SK-N-SH (cell line): ENCODE measurements around the gene HSF5. TPM values are rescaled to one million over a fixed set of nuclear protein-coding genes. Genes with fewer than 3 reads are reported as not detected.

Experiments
- CTCF ChIA-PET: fragments of 300-600, 350-600 bp; formaldehyde crosslinking; extraction: SDS; loops from one replicate; lab custom pipeline; 2021; lab: Yijun Ruan, JAX
- POLR2A ChIA-PET: fragments of 350-600 bp; sonication (Branson Sonifier 250); formaldehyde crosslinking; extraction: SDS; loops from one replicate; lab custom pipeline; 2020; ENCODE audit warnings: antibody characterized with exemption, inconsistent platforms; lab: Yijun Ruan, JAX
- DNase-seq: peaks from one replicate; pipeline ENCODE4 v3.0.0; 2012
- H2AFZ ChIP-seq: fragments of 200-600 bp; sonication (generic); 2 replicates; pipeline ENCODE4 v1.8.1; 2016; ENCODE audit warnings: antibody characterized with exemption, mild to moderate bottlenecking, low read depth
- H3F3A ChIP-seq: fragments of 200-600 bp; sonication (generic); replicated peaks from 2 replicates; pipeline ENCODE3; 2016; ENCODE audit warnings: antibody characterized with exemption, mild to moderate bottlenecking; ENCODE audit not compliant: insufficient read depth
- H3K27ac ChIP-seq, 2 experiments: fragments of 200-500 bp in 1 of 2; fragments of 200-600 bp in 1 of 2; sonication (Bioruptor generic) in 1 of 2; sonication (generic), shearing (Covaris generic) in 1 of 2; 2 replicates each; pipeline versions ENCODE4 v1.5.1 to v1.6.1; 2014 to 2016; ENCODE audit warnings: low read depth in 2 of 2, inconsistent platforms in 1 of 2, low read length in 1 of 2, mild to moderate bottlenecking in 1 of 2, mixed read lengths in 1 of 2
- H3K27me3 ChIP-seq: fragments of 200-600 bp; sonication (generic), shearing (Covaris generic); 2 replicates; pipeline ENCODE4 v1.6.1; 2016; ENCODE audit warnings: mixed run types; ENCODE audit not compliant: insufficient read depth
- H3K36me3 ChIP-seq, 2 experiments: fragments of 200-500 bp in 1 of 2; fragments of 200-600 bp in 1 of 2; sonication (Bioruptor generic) in 1 of 2; sonication (generic) in 1 of 2; replicated peaks in 1 of 2; 2 replicates each; pipeline versions ENCODE3 to v1.5.1; 2014 to 2016; ENCODE audit warnings: low read length in 1 of 2, mild to moderate bottlenecking in 1 of 2; ENCODE audit not compliant: insufficient read depth in 2 of 2, control insufficient read depth in 1 of 2
- H3K4me1 ChIP-seq, 2 experiments: fragments of 200-500 bp in 1 of 2; fragments of 200-600 bp in 1 of 2; sonication (Bioruptor generic) in 1 of 2; sonication (generic), shearing (Covaris generic) in 1 of 2; 2 replicates each; pipeline versions ENCODE4 v1.5.1 to v1.6.1; 2014 to 2016; ENCODE audit warnings: low read depth in 1 of 2, low read length in 1 of 2, mixed run types in 1 of 2; ENCODE audit not compliant: insufficient read depth in 2 of 2, control insufficient read depth in 1 of 2
- H3K4me2 ChIP-seq: fragments of 200-600 bp; sonication (generic), shearing (Covaris generic); 2 replicates; pipeline ENCODE4 v1.6.1; 2017; ENCODE audit warnings: mixed run types
- H3K4me3 ChIP-seq, 2 experiments: fragments of 200-500 bp in 1 of 2; fragments of 200-600 bp in 1 of 2; sonication (Bioruptor generic) in 1 of 2; sonication (generic), shearing (Covaris generic) in 1 of 2; 2 replicates each; pipeline versions ENCODE4 v1.5.1 to v1.8.1; 2014 to 2016; ENCODE audit warnings: low read depth in 2 of 2, inconsistent platforms in 1 of 2, low read length in 1 of 2, mild to moderate bottlenecking in 1 of 2, mixed read lengths in 1 of 2, moderate library complexity in 1 of 2
- H3K79me2 ChIP-seq: fragments of 200-600 bp; sonication (generic); 2 replicates; pipeline ENCODE4 v1.8.1; 2017; ENCODE audit warnings: mild to moderate bottlenecking; ENCODE audit not compliant: insufficient read depth
- H3K9ac ChIP-seq: fragments of 200-600 bp; sonication (generic); 2 replicates; pipeline ENCODE4 v1.6.1; 2017; ENCODE audit warnings: mixed run types
- H3K9me2 ChIP-seq: fragments of 200-600 bp; sonication (generic); 2 replicates; pipeline ENCODE4 v1.6.1; 2017; ENCODE audit warnings: mixed run types
- H3K9me3 ChIP-seq: fragments of 200-600 bp; sonication (generic); 2 replicates; pipeline ENCODE4 v1.6.1; 2017; ENCODE audit warnings: mixed run types, mild to moderate bottlenecking, moderate library complexity
- H4K20me1 ChIP-seq: fragments of 200-600 bp; sonication (generic); 2 replicates; pipeline ENCODE4 v1.6.1; 2017; ENCODE audit warnings: mild to moderate bottlenecking, mixed run types; ENCODE audit not compliant: insufficient read depth
- CHD2 ChIP-seq: fragments of 150-350 bp; IDR thresholded peaks from 2 replicates; pipeline ENCODE4 v1.6.1; 2018; ENCODE audit warnings: low read length; ENCODE audit not compliant: partially characterized antibody
- ELF1 ChIP-seq: IDR thresholded peaks from 2 replicates; pipeline ENCODE4 v1.4.0; 2012
- EP300 ChIP-seq, 2 experiments: IDR thresholded peaks; 2 replicates each; pipeline versions ENCODE4 v1.4.0 to v1.6.1; 2012; ENCODE audit warnings: borderline replicate concordance in 1 of 2, low read depth in 1 of 2, low read length in 1 of 2
- GABPA ChIP-seq: IDR thresholded peaks from 2 replicates; pipeline ENCODE4 v1.4.0; 2012; ENCODE audit warnings: low read depth, mild to moderate bottlenecking
- GATA2 ChIP-seq: sonication (generic); formaldehyde crosslinking; IDR thresholded peaks from 2 replicates; pipeline ENCODE4 v1.5.0; 2020; ENCODE audit warnings: mild to moderate bottlenecking, missing genetic modification reagents
- MAX ChIP-seq: IDR thresholded peaks from 2 replicates; pipeline ENCODE4 v1.4.0; 2012; ENCODE audit warnings: low read depth
- MEF2A ChIP-seq: IDR thresholded peaks from 2 replicates; pipeline ENCODE4 v1.4.0; 2012; ENCODE audit warnings: low read depth, borderline replicate concordance
- NRF1 ChIP-seq: IDR thresholded peaks from 2 replicates; pipeline ENCODE4 v1.6.1; 2012; ENCODE audit warnings: low read depth, mild to moderate bottlenecking, low read length
- PBX3 ChIP-seq: IDR thresholded peaks from 2 replicates; pipeline ENCODE4; 2012
- RAD21 ChIP-seq: IDR thresholded peaks from 2 replicates; pipeline ENCODE4 v1.6.1; 2012; ENCODE audit warnings: mild to moderate bottlenecking, low read length
- REST ChIP-seq: IDR thresholded peaks from 2 replicates; pipeline ENCODE4 v1.6.1; 2012; ENCODE audit warnings: mild to moderate bottlenecking, low read depth, low read length, moderate library complexity
- RFX5 ChIP-seq: IDR thresholded peaks from 2 replicates; pipeline ENCODE4 v1.6.1; 2012; ENCODE audit warnings: mild to moderate bottlenecking, improper control_type of control experiment, low read length
- RXRA ChIP-seq: IDR thresholded peaks from 2 replicates; pipeline ENCODE4 v1.4.0; 2012; ENCODE audit warnings: low read depth, mild to moderate bottlenecking, borderline replicate concordance
- SMC3 ChIP-seq: IDR thresholded peaks from 2 replicates; pipeline ENCODE4 v1.6.1; 2012; ENCODE audit warnings: low read depth, low read length, improper control_type of control experiment
- TAF1 ChIP-seq: IDR thresholded peaks from 2 replicates; pipeline ENCODE4 v1.6.1; 2012; ENCODE audit warnings: low read depth, mild to moderate bottlenecking, low read length, moderate library complexity, borderline replicate concordance
- USF1 ChIP-seq: IDR thresholded peaks from 2 replicates; pipeline ENCODE4 v1.4.0; 2012; ENCODE audit warnings: low read depth, borderline replicate concordance
- ZBTB33 ChIP-seq: IDR thresholded peaks from 2 replicates; pipeline ENCODE4 v1.4.0; 2012; ENCODE audit warnings: low read depth, borderline replicate concordance
- WGBS: methylation state at CpG from one replicate; pipeline ENCODE4 v1.1.6; 2017; ENCODE audit warnings: low lambda C conversion rate; 5-methylcytosine and 5-hydroxymethylcytosine counted together
- polyA plus RNA-seq, 3 experiments: library from polyadenylated mRNA; depleted of rRNA; stranded (reverse); fragments of >200 nt; gene quantifications; 2 replicates each; pipeline ENCODE4 v1.2.3, GENCODE V29; 2012
- TF ChIP-seq, protein P1 (sequence below): fragments of 150-350 bp; IDR thresholded peaks from 2 replicates; pipeline ENCODE4 v1.6.1; 2016; ENCODE audit warnings: mild to moderate bottlenecking, low read depth, low read length
- TF ChIP-seq, protein P2 (sequence below): fragments of 200-600 bp; sonication (generic); IDR thresholded peaks from 2 replicates; pipeline ENCODE4 v1.6.1; 2017; ENCODE audit warnings: antibody characterized with exemption, mild to moderate bottlenecking, moderate library complexity

HSF5 gene
- polyA plus RNA-seq, 1 of the 3 experiments (the other 2 are of a cell fraction), result not detected

- 67% methylated on average over 3 of the region's 3 CpGs for WGBS
- no peak overlapping the region for H3K27ac ChIP-seq
- ChIA-PET CTCF (interaction anchor here (0.5 to 10.3 kb wide), 6 partner anchors 8 to 256 kb away, joined by 3 to 112 read pairs (median 8); a partner anchor contains a TSS), POLR2A (no interaction called here)
- no peaks in the 10 kb centered on the region for H3K79me2 ChIP-seq
- no peak for DNase-seq
- no peak overlapping the region for H2AFZ ChIP-seq
- no peaks in the 10 kb centered on the region for H3F3A ChIP-seq
- peaks cover 5 to 7% of the 10 kb centered on the region in 2 experiments; a peak in 2 of 4 replicates for H3K4me1 ChIP-seq
- H3K36me3 ChIP-seq, result no peaks in the 10 kb centered on the region
- no peak overlapping the region for H3K4me2 ChIP-seq
- H4K20me1 ChIP-seq, result no peaks in the 10 kb centered on the region
- H3K9me2 ChIP-seq, result no peaks in the 10 kb centered on the region
- H3K9ac ChIP-seq, result no peak overlapping the region
- TF ChIP-seq RFX5, result no peak
- TF ChIP-seq, protein P1, sequence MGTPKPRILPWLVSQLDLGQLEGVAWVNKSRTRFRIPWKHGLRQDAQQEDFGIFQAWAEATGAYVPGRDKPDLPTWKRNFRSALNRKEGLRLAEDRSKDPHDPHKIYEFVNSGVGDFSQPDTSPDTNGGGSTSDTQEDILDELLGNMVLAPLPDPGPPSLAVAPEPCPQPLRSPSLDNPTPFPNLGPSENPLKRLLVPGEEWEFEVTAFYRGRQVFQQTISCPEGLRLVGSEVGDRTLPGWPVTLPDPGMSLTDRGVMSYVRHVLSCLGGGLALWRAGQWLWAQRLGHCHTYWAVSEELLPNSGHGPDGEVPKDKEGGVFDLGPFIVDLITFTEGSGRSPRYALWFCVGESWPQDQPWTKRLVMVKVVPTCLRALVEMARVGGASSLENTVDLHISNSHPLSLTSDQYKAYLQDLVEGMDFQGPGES, result no peak
- TF ChIP-seq ZBTB33, result no peak
- TF ChIP-seq RAD21, result no peak
- TF ChIP-seq, protein P2, sequence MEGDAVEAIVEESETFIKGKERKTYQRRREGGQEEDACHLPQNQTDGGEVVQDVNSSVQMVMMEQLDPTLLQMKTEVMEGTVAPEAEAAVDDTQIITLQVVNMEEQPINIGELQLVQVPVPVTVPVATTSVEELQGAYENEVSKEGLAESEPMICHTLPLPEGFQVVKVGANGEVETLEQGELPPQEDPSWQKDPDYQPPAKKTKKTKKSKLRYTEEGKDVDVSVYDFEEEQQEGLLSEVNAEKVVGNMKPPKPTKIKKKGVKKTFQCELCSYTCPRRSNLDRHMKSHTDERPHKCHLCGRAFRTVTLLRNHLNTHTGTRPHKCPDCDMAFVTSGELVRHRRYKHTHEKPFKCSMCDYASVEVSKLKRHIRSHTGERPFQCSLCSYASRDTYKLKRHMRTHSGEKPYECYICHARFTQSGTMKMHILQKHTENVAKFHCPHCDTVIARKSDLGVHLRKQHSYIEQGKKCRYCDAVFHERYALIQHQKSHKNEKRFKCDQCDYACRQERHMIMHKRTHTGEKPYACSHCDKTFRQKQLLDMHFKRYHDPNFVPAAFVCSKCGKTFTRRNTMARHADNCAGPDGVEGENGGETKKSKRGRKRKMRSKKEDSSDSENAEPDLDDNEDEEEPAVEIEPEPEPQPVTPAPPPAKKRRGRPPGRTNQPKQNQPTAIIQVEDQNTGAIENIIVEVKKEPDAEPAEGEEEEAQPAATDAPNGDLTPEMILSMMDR, result no peak
- TF ChIP-seq RXRA, result no peak
- no peak for TF ChIP-seq CHD2
- TF ChIP-seq PBX3, result no peak
- no peak for TF ChIP-seq NRF1
- no peak for TF ChIP-seq ELF1
- TF ChIP-seq REST, result no peak
- TF ChIP-seq GATA2 (CRISPR knock-in tag), result no peak
- no peak for TF ChIP-seq EP300 (IDR thresholded peaks at IDR 0.05; ENCODE audit: borderline replicate concordance in 1 of 2, low read depth in 1 of 2, low read length in 1 of 2)
- TF ChIP-seq MAX, result no peak
- no peak for TF ChIP-seq MEF2A
- no peak for TF ChIP-seq GABPA
- TF ChIP-seq TAF1, result no peak
- no peak for TF ChIP-seq SMC3
- no peak for TF ChIP-seq USF1
- H3K27me3 ChIP-seq, result peaks cover 6% of the 10 kb centered on the region; the same call in 1 of the 2 replicates
- no peak overlapping the region for H3K4me3 ChIP-seq
- no peaks in the 10 kb centered on the region for H3K9me3 ChIP-seq
Measured at GRCh38 chr17:58536542-58536941, 48.3 kb upstream of the HSF5 start.
